T-helper 1 cell (primary cell): Measurements from ENCODE around the gene ITGA8.

Experiments
- DNase-seq, 5 donors: peaks; one replicate each; pipeline ENCODE4 v3.0.0-alpha.2; 2012 to 2020

The ITGA8 gene

GRCh38 chr10:15730341-15730740 is 10.6 kb upstream of the ITGA8 start:
- no peak for DNase-seq

GRCh38 chr10:15729890-15730289 is 10.2 kb upstream of the ITGA8 start:
- no peak for DNase-seq

- no peak for DNase-seq
These were observed 6.3 kb upstream of the ITGA8 start for GRCh38 chr10:15726042-15726441.

- no peak for DNase-seq
These were observed 5.9 kb upstream of the ITGA8 start for GRCh38 chr10:15725603-15726002.

- DNase-seq: no peak
These were observed 5.0 kb upstream of the ITGA8 start for GRCh38 chr10:15724683-15725082.

- DNase-seq: no peak
These were observed 4.1 kb upstream of the ITGA8 start for GRCh38 chr10:15723803-15724202.

GRCh38 chr10:15720635-15721287 is 1.0 kb upstream of the ITGA8 start:
- DNase-seq: no peak

- no peak for DNase-seq
These were observed 448 bp downstream of the ITGA8 start for GRCh38 chr10:15719049-15719898.

GRCh38 chr10:15718694-15719048 is 1.1 kb downstream of the ITGA8 start:
- DNase-seq: no peak

GRCh38 chr10:15715619-15716227 is 4.0 kb downstream of the ITGA8 start:
- no peak for DNase-seq

- no peak for DNase-seq
These were observed 4.9 kb downstream of the ITGA8 start for GRCh38 chr10:15714847-15715246.

GRCh38 chr10:15712883-15713282 is 6.8 kb downstream of the ITGA8 start:
- no peak for DNase-seq

GRCh38 chr10:15710455-15710854 is 9.3 kb downstream of the ITGA8 start:
- no peak for DNase-seq

GRCh38 chr10:15705298-15705697 is 14.4 kb downstream of the ITGA8 start:
- DNase-seq: no peak

GRCh38 chr10:15704581-15704968 is 15.1 kb downstream of the ITGA8 start:
- DNase-seq: no peak

GRCh38 chr10:15703944-15704580 is 15.7 kb downstream of the ITGA8 start:
- no peak for DNase-seq

GRCh38 chr10:15703151-15703880 is 16.4 kb downstream of the ITGA8 start:
- DNase-seq: no peak

- no peak for DNase-seq
These were observed 19.5 kb downstream of the ITGA8 start for GRCh38 chr10:15700078-15700674.

GRCh38 chr10:15695852-15696251 is 23.9 kb downstream of the ITGA8 start:
- DNase-seq: no peak

- DNase-seq: no peak
These were observed 29.7 kb downstream of the ITGA8 start for GRCh38 chr10:15690031-15690430.

GRCh38 chr10:15684768-15685167 is 35.0 kb downstream of the ITGA8 start:
- no peak for DNase-seq

GRCh38 chr10:15681076-15681475 is 38.6 kb downstream of the ITGA8 start:
- DNase-seq: no peak
